ENCODE results near the gene ALPK3.

DNA sequence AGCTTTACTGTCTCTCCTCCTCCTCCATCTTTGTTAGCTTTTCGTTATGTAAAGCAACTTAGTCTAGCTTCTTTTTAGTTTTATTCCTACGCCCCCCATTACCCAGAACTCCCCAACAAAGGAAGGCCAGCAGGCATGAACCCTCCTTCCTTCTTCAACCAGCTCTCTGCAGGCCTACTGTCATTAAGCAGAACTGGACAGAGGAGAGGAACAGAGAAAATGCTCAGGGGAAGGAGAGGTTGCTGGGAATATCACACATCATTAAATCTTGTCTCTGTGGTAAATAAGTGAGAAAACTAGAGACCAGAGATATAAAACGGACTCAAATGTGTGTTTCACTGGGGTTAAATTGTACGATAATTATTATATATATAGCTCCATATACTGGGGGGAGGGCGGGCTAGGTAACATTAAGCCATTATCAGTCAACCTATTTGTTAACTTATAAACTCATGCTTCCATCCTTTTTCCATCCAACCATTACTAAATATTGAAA, 48.0 kb downstream of the ALPK3 start:
- TF ChIP-seq CTCF (IDR thresholded peaks at IDR 0.05) (no peak), POLR2A (IDR thresholded peaks at IDR 0.05) (no peak)
